ENCODE data around the gene PCYOX1L.

PCYOX1L gene

DNA sequence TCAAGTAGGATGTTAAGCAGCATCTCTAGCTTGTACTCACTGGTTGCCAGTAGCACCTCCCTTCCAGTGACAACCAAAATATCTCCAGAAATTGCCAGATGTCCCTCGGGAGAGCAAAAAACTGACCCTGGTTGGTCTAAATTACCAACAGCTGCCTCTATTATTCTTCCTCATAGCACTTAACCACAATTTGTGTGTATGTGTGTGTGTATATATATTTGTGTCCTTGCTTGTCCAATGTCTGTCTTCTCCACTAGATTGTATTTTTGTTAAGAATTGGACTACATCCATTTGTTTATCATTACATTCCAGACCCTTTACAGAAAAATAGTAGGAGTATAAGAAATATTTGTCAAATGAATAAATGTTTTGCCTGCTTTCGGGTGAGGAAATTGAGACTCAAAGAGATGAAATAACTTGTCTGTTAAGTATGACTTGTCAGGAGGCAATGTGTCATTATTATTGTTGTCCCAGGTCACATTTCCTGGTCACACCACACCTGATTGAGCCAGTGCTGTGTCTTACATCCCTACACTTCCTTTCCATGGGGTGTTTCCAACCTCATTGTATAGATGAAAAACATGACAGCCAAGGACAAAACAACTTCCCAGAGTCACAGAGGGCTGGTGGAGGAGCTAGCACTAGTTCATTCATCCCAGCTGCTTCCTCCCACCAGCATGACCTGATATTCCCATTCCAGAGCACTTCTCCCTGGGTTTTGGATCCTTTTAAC lies 24.0 kb upstream of the PCYOX1L start:
- Histone ChIP-seq H3K4me3 (no peak overlapping the region), H3K27ac (peak overlapping the region in 10 of 21 experiments; percentile 3 to 73 (median 30))

DNA sequence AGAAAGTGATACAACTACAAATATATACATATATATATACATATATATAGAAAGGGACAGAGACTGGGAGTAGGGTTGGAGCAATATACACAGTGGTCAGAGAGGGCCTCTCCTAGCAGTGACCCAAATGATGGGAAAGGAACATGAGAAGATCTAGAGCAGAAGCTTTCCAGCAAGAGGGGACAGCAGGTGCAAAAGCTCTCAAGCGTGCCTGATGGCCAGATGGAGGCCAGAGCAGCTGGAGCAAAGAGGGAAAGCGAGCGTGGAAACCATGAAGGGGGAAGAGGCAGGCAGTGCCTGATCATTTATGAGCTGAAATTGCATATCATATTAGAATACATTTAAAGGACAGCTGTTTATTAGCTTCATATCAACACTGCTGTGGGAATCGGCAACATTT lies 20.1 kb upstream of the PCYOX1L start:
- H3K4me3 ChIP-seq, result no peak overlapping the region
- H3K27ac ChIP-seq, result peak overlapping the region in 1 of 21 experiments; percentile 30

GRCh38 chr5:149338364-149338763 lies 19.5 kb upstream of the PCYOX1L start:
- no peak overlapping the region for H3K4me3 ChIP-seq
- peak overlapping the region in 1 of 21 experiments; percentile 30 for H3K27ac ChIP-seq

DNA sequence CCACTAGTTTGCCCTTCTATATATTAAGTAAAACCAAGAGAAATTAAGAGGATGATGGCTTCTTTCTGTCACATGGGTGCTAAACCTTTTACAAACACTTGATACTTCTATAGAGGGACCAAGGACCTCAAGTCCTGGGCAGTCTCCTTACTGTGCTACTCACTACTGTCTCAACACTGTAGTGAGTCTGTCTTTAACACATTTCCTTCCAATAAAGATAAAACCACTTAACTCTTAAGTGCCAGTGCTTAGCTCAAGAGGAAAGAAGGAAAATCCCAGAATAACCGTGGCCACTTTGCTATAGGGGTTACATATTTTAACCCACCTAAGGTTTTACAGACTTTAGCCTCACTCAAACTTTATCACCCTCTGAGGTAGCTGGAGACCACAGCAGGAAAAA lies 16.9 kb upstream of the PCYOX1L start:
- Histone ChIP-seq H3K4me3 (no peak overlapping the region), H3K27ac (peak overlapping the region in 1 of 21 experiments; percentile 46)

DNA sequence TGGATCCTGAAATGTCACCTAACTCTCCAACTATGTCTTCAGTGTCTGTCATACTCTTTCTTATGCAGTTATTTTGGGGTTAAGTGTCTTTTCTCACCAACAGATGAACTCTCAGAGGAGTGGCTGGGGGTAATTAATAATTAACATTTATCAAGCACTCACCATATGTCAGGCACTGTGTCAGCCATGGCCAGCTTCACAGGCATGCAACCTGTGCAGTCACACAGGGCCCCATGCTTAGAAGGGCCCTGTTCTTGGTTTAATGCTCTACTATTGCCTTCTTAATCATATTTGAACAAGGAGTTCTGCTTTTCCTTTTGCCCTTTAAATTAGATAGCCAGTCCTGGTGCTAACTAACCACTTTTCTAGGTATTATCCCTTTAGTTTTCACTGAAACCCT lies 16.0 kb upstream of the PCYOX1L start:
- Histone ChIP-seq H3K4me3 (no peak overlapping the region), H3K27ac (peak overlapping the region in 1 of 21 experiments; percentile 46)

- H3K27ac ChIP-seq, result peak overlapping the region in 8 of 21 experiments; percentile 11 to 90 (median 88)
- H3K4me3 ChIP-seq, result no peak overlapping the region
Observed at GRCh38 chr5:149344151-149344550, 13.7 kb upstream of the PCYOX1L start.

GRCh38 chr5:149345147-149345891 lies 12.5 kb upstream of the PCYOX1L start, which contains the start of gene GRPEL2:
Gene GRPEL2, plus strand, starts transcription at chr5:149345499. Its CDS starts 41 bp downstream, at chr5:149345540.
- peak within 1 kb of the TSS; percentile 28 to 93 (median 83) for H3K27ac ChIP-seq
- peak within 1 kb of the TSS; percentile 74 to 96 (median 84) for H3K4me3 ChIP-seq

DNA sequence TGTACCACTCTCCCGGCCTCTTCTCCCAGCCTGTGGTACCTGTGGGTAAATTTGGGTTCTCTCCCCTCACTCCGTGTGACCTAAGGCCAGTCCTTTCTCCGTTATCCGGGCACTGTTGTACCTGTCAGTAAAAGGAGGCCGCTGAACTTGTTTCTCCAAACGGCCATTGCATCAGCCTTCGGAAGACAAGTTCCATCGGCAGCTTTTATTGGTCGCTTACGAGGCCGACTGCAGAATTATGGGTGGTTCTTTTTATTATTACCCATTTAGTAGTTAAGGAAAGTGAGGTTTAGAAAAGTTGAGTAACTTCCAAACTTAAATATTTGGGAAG lies 12.0 kb upstream of the PCYOX1L start:
- Histone ChIP-seq H3K4me3 (peak overlapping the region; percentile 74 to 96 (median 84)), H3K27ac (peak overlapping the region in 20 of 21 experiments; percentile 57 to 93 (median 85))

GRCh38 chr5:149348518-149348917 lies 9.3 kb upstream of the PCYOX1L start:
- H3K4me3 ChIP-seq, result no peak overlapping the region
- peak overlapping the region in 8 of 21 experiments; percentile 9 to 90 (median 48) for H3K27ac ChIP-seq

- H3K4me3 ChIP-seq, result no peak overlapping the region
- H3K27ac ChIP-seq, result peak overlapping the region in 6 of 21 experiments; percentile 12 to 71 (median 48)
Observed at GRCh38 chr5:149349382-149349781, 8.5 kb upstream of the PCYOX1L start.

GRCh38 chr5:149352169-149352568 lies 5.7 kb upstream of the PCYOX1L start:
- Histone ChIP-seq H3K4me3 (no peak overlapping the region), H3K27ac (no peak overlapping the region)

GRCh38 chr5:149353911-149354310 lies 3.9 kb upstream of the PCYOX1L start:
- no peak overlapping the region for H3K27ac ChIP-seq
- H3K4me3 ChIP-seq, result no peak overlapping the region

GRCh38 chr5:149355688-149356087 lies 2.2 kb upstream of the PCYOX1L start:
- H3K4me3 ChIP-seq, result no peak overlapping the region
- peak overlapping the region in 2 of 21 experiments; percentile 18 to 56 for H3K27ac ChIP-seq

GRCh38 chr5:149356391-149356790 lies 1.5 kb upstream of the PCYOX1L start:
- no peak overlapping the region for H3K4me3 ChIP-seq
- peak overlapping the region in 4 of 21 experiments; percentile 0 to 85 (median 10) for H3K27ac ChIP-seq

GRCh38 chr5:149358294-149358651 lies 427 bp downstream of the PCYOX1L start:
- Histone ChIP-seq H3K4me3 (peak overlapping the region; percentile 49 to 81 (median 69)), H3K27ac (peak overlapping the region in 20 of 21 experiments; percentile 15 to 89 (median 78))

DNA sequence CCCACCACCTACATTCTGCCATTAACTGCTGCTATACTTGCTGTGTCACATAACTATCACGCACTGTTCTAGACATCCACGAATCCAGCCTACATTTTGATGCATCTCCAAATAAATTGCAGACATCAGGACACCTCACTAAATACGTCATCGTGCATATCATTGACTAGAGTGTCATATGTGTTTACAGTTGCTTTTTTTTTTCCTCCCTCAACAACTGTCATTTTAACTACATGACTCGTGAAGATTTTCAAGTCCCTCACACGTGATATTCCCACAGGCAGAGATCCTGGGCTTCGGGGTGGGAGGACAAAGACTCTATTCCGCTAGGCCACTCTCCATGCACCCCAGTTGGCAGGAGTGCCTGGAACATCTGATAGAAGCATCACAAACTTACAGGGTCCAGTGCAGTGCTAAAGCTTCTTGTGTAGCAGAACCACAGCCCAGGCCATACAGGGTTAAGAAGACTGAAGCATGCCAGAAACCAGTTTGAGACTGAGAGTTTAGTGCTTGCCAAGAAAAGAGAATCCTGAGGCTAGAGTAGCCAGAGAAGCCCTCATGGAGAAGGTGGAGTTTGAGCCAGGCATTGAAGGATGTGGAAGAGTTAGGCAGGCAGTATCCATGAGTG lies 1.1 kb downstream of the PCYOX1L start:
- no peak overlapping the region for H3K4me3 ChIP-seq
- H3K27ac ChIP-seq, result peak overlapping the region in 2 of 21 experiments; percentile 85 to 89

DNA sequence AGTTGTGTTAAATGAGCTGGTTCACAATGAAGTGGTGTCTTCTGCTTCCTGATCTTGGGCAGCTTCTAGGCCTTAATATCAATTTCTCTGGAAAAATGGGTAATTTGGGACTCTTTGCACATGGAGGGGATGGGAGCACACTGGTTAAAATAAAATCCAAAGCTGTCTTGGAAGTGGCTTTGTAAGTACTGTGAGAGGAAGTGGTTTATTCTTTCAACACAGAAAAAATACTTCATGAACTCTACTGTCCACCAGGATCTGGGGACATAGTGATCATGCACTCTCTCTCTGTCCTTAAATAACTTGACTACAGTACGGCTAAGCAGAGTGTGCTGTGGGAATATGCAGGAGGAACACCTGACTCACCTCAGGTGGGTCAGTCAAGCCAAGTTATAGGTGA lies 2.4 kb downstream of the PCYOX1L start:
- Histone ChIP-seq H3K27ac (peak overlapping the region in 1 of 21 experiments; percentile 15), H3K4me3 (no peak overlapping the region)

- Histone ChIP-seq H3K4me3 (no peak overlapping the region), H3K27ac (no peak overlapping the region)
Observed at GRCh38 chr5:149362541-149362940, 4.7 kb downstream of the PCYOX1L start.

DNA sequence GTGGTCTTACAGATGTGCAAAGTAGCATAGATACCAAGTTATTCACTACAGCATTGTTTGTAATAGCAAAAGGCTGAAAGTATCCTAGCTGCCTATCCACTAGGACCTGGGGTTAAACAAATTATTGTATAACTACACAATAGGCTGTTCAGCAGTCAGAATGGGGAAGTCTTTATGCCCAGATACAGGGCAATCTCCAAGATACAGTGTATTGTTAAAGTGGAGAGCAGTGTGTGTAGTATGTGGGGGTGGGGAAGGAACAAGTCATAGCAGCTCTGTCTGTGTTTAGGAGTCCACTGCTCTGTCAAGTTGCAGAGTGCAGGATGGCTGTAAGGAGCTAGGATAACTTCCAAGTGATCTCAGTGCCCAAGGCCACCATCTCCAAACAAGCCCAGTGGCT lies 5.5 kb downstream of the PCYOX1L start:
- Histone ChIP-seq H3K4me3 (no peak overlapping the region), H3K27ac (no peak overlapping the region)

- no peak overlapping the region for H3K4me3 ChIP-seq
- no peak overlapping the region for H3K27ac ChIP-seq
Observed at GRCh38 chr5:149363936-149364335, 6.1 kb downstream of the PCYOX1L start.
